Stomach (tissue), 4 donors: ENCODE data around the gene DNAJB13.

Experiments
- CTCF ChIP-seq, 7 experiments: fragments of 450-650 bp in 4 of 7; fragments of 200-600 bp in 3 of 7; sonication (generic) in 3 of 7; IDR thresholded peaks; one replicate each; pipeline ENCODE4 v1.5.1; 2016 to 2019; ENCODE audit warnings: antibody characterized with exemption in 7 of 7, control low read depth in 2 of 7, mild to moderate bottlenecking in 1 of 7
- EP300 ChIP-seq: sonication (generic); formaldehyde crosslinking; IDR thresholded peaks from one replicate; pipeline ENCODE4 v1.6.1; 2017; ENCODE audit warnings: antibody characterized with exemption
- POLR2A ChIP-seq, 4 donors: fragments of 450-650 bp; IDR thresholded peaks; one replicate each; pipeline ENCODE4 v1.6.1; 2016; ENCODE audit warnings: antibody characterized with exemption in 4 of 4, control low read depth in 2 of 4, mild to moderate bottlenecking in 1 of 4, moderate library complexity in 1 of 4
- POLR2AphosphoS5 ChIP-seq, 3 donors: sonication (generic); formaldehyde crosslinking; IDR thresholded peaks; one replicate each; pipeline ENCODE4 v1.6.1; 2016; ENCODE audit warnings: antibody characterized with exemption in 3 of 3

GRCh38 chr11:73969991-73970800 is 19.4 kb downstream of the DNAJB13 start:
- no peak for TF ChIP-seq CTCF (IDR thresholded peaks at IDR 0.05)
- TF ChIP-seq POLR2AphosphoS5 (IDR thresholded peaks at IDR 0.05), result no peak
- no peak for TF ChIP-seq POLR2A (IDR thresholded peaks at IDR 0.05)
- no peak for TF ChIP-seq EP300
